IPS DF 4.7 (cell line): Measurements from ENCODE around the gene ASPHD2.

Source experiments
- DNase-seq: peaks from one replicate; pipeline ENCODE4 v3.0.0-alpha.2; 2013; ENCODE audit warnings: low spot score; ENCODE audit errors: extremely low read depth

The ASPHD2 gene

DNA sequence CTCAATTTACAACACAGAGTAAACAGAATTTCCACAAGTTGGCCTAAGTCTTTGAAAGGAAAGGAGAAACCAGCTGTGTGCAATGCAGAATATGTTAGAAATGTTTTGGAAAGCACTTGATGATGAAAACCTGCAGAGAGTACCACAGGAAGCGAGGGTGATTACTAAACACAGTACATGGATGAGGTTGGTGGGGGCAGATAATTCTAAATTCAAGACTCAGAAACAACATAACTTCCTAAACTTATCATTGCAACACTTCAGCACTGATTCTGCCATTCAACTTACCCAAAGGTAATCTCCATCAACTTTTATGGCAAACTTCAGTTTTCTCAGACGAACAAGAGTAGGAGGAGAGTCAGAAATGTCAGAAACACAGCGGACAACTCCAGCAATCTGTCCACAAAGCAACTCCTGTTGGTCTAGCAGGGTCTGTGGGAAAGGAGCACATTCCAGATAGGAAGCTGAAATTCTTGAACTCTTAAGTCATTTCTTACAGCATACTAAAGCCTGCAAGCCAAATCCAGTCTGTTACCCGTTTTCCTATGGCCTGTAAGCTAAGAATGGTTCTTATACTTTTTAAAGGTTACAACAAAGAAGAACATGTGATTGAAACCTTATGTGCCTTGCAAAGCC, 47.8 kb downstream of the ASPHD2 start:
- no peak for DNase-seq

- DNase-seq = no peak
Measured at GRCh38 chr22:26477341-26477731, 48.3 kb downstream of the ASPHD2 start.

GRCh38 chr22:26479043-26479791, 50.2 kb downstream of the ASPHD2 start:
- no peak for DNase-seq

DNA sequence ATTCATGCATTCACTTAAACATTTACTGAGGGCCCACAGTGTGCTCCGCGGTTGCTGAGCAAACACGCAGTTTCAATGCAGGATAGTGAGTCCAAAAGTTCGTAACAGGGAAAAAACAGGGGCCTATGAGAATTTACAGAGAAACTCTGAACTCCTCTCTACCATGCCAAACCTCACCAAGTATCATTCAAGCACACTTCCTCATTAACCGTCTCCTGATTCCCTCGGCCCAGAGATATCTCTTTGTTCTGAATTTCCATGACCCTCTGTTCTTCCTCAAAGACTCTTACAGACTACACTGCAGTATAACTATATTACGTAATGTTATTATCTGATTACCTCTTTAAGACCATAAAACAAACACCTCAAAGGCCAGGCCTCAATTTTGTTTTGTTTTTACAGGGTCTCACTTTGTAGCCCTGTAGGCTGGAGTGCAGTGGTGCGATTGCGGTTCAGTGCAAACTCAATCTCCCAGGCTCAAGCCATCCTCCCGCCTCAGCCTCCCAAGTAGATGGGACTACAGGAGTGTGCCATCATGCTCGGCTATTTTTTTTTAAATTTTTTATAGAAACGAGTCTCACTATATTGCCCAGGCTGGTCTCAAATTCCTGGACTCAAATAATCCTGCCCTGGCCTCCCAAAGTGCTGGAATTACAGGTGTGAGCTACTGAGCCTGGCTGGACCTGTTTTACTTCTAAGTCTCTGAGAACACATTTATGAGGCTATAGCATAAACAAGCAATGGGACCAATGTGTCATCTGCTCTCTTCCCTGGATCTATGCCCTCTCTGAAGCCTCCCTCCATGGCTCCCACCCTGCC, 50.9 kb downstream of the ASPHD2 start:
- DNase-seq = no peak

- DNase-seq = no peak
Measured at GRCh38 chr22:26480611-26480932, 51.5 kb downstream of the ASPHD2 start.

- DNase-seq = no peak
Measured at GRCh38 chr22:26481112-26481693, 52.1 kb downstream of the ASPHD2 start.

GRCh38 chr22:26481694-26482093, 52.6 kb downstream of the ASPHD2 start:
- no peak for DNase-seq

- DNase-seq = no peak
Measured at GRCh38 chr22:26482161-26482560, 53.1 kb downstream of the ASPHD2 start.

- DNase-seq = no peak
Measured at GRCh38 chr22:26483043-26483438, 54.0 kb downstream of the ASPHD2 start.

GRCh38 chr22:26483439-26484359, 54.6 kb downstream of the ASPHD2 start, which contains the start of the genes HPS4 and SRRD:
Gene HPS4 (minus strand): TSS chr22:26483783. CDS start chr22:26481762, 2,021 bp downstream.
Gene SRRD (plus strand): TSS chr22:26483877. CDS start chr22:26483891, 14 bp downstream.
- no peak for DNase-seq

GRCh38 chr22:26484360-26484706, 55.3 kb downstream of the ASPHD2 start:
- DNase-seq = no peak

- DNase-seq = no peak
Measured at GRCh38 chr22:26485013-26485412, 56.0 kb downstream of the ASPHD2 start.

DNA sequence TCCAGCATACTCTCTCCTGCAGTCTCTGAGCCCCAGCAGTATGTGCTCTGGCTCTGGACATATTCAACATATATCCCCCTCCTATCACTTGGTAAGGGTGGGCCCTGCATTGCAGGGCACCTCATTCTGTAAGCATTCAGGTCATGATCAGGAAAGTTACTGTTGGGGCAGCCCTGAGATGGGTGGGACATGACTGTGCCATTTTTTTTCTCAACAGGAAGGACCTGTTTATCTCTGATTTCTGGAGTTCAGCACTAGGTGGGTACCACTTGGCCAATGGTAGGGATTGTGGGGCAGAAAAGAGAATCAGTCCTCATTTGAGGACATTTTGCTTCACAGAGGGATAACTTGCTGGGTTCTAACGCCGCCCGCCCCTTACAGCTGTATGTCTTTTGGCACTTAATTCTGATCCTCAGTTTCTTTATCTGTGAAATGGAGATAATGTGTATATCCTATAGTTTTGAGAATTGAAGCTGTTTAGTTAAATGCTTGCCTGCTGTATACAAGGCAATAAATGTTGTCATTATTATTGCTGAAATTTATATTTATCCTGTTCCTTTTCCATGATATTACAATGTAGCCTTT, 56.8 kb downstream of the ASPHD2 start:
- DNase-seq = no peak

- no peak for DNase-seq
Measured at GRCh38 chr22:26486394-26486793, 57.3 kb downstream of the ASPHD2 start.

- no peak for DNase-seq
Measured at GRCh38 chr22:26487996-26488395, 58.9 kb downstream of the ASPHD2 start.

DNA sequence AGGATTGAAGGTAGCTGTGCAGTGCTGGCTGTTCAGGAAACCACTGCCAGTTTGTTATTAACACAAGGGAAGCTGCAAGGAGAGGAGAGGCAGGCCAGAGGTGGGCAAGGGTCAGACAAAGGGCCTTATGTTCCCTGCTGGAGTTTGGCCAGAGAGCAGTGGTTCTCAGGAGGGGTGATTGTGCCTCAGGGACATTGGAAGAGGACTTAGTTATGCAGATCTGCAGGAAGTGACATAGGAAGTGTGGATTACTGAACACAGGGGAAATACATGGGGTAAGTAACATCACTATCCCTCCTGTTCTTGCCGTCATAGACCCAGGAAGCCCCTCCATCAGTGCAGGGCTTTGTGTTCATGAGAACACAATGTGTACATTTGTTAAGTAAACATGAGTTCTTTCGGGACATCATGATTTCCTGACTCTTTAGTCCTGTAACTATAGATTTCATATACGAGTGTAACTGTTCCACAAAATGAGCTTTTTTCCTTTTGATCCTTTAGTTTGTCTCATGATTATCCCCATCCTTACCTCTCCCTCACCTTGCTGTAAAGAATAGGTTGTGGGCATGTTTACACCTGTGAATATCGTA, 60.5 kb downstream of the ASPHD2 start:
- DNase-seq = no peak

DNA sequence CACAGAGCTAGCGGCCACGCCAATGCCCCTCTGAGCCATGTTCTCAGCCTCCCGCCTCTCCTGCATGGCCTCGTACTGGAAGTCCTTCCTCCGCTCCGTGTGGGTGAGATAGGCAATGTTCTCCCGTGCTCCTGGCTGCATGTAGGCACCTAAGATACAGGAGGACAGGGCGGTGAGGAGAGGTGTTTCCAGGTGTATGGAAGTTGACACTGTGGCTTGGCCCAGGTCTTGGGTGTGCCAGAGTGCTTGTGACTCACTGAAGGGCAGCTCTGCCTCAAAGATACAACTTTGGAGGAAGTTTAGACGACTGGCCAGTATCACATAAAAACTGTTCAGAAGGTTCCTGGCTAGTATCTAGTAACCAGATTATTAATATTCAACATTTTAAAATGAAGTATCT, 63.2 kb downstream of the ASPHD2 start:
- no peak for DNase-seq

DNA sequence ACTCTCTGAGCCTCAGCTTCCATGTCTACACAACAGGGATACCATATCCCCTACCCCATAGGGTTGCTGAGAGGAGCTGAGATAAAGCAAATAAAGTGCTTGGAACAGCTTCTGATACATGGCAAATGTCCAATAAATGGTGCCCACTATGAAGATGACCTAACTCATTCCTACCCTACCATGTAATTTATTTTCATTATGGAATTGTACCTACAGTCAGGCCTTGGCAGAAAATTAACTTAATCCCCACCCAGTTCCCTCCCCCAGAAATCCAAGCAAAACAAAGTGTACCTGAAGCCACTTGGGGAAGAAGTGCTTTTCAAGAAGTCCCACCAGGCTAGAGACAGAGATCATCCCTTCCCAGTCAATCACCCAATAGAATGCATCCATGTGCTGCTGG, 65.4 kb downstream of the ASPHD2 start:
- no peak for DNase-seq
